ENCODE measurements around the gene APPBP2. TPM values are rescaled to one million over a fixed set of nuclear protein-coding genes. Genes with fewer than 3 reads are reported as not detected.
A peak's percentile ranks its signal among the peaks of the same experiment; 100 is the strongest.
"Not testable (repeated sequence)": the region's sequence is repeated elsewhere in the genome, so short reads cannot be mapped to it uniquely, and the experiment has no call there.

APPBP2 gene
- total and polyA plus RNA-seq, 8 donors = 37.5 to 71.9 (median 61.9) TPM

- H3K36me3 ChIP-seq = no peaks in the 10 kb centered on the region
- intact Hi-C loops (cut with DNase I) = no loop called here
- DNase-seq = no peak
- no peak overlapping the region for H3K27ac ChIP-seq
- no peak for ATAC-seq
- H3K4me3 ChIP-seq = no peak overlapping the region
- H3K9me3 ChIP-seq = no peaks in the 10 kb centered on the region
- TF ChIP-seq CTCF (IDR thresholded peaks at IDR 0.05) = no peak
- H3K27me3 ChIP-seq = no peaks in the 10 kb centered on the region
- H3K4me1 ChIP-seq = peaks cover 0 to 14% of the 10 kb centered on the region in 2 donors
Observed at GRCh38 chr17:60436676-60437075, 89.4 kb downstream of the APPBP2 start.

- TF ChIP-seq CTCF (IDR thresholded peaks at IDR 0.05) = peak; percentile 89 to 92
- H3K27ac ChIP-seq = no peak overlapping the region
- ATAC-seq = peak; percentile 97
Observed at GRCh38 chr17:60435244-60436167, 90.5 kb downstream of the APPBP2 start.

GRCh38 chr17:60433021-60433997 is 92.7 kb downstream of the APPBP2 start:
- intact Hi-C loops (cut with DNase I); H3K36me3 ChIP-seq; H3K27ac ChIP-seq; H3K4me3 ChIP-seq; ATAC-seq; H3K27me3 ChIP-seq; DNase-seq; H3K9me3 ChIP-seq: not testable (repeated sequence)
- peaks cover 0 to 14% of the 10 kb centered on the region in 2 donors for H3K4me1 ChIP-seq

More at GRCh38 chr17:60435244-60436167, 90.5 kb downstream of the APPBP2 start:
- Histone ChIP-seq H3K27me3 (no peaks in the 10 kb centered on the region), H3K36me3 (no peaks in the 10 kb centered on the region), H3K4me3 (no peak overlapping the region), H3K9me3 (no peaks in the 10 kb centered on the region), H3K4me1 (peaks cover 0 to 14% of the 10 kb centered on the region in 2 donors)
- intact Hi-C loops (cut with DNase I) = no loop called here
- DNase-seq = peak in 3 of 4 donors; percentile 47 to 91 (median 85)

- H3K4me3 ChIP-seq; H3K4me1 ChIP-seq; H3K9me3 ChIP-seq; H3K36me3 ChIP-seq; intact Hi-C loops (cut with DNase I); ATAC-seq; H3K27ac ChIP-seq; H3K27me3 ChIP-seq; DNase-seq: not testable (repeated sequence)
Observed at GRCh38 chr17:60430561-60430960, 95.5 kb downstream of the APPBP2 start.

GRCh38 chr17:60428491-60428890 is 97.6 kb downstream of the APPBP2 start:
- H3K4me3 ChIP-seq; H3K9me3 ChIP-seq; H3K36me3 ChIP-seq; H3K27ac ChIP-seq; H3K4me1 ChIP-seq; intact Hi-C loops (cut with DNase I); H3K27me3 ChIP-seq; ATAC-seq; DNase-seq: not testable (repeated sequence)

GRCh38 chr17:60426596-60426995 is 99.4 kb downstream of the APPBP2 start:
- intact Hi-C loops (cut with DNase I) = no loop called here
- Histone ChIP-seq H3K4me1 (peaks cover 0 to 6% of the 10 kb centered on the region in 2 donors), H3K4me3 (no peak overlapping the region), H3K27me3 (no peaks in the 10 kb centered on the region), H3K36me3 (no peaks in the 10 kb centered on the region), H3K27ac (no peak overlapping the region), H3K9me3 (no peaks in the 10 kb centered on the region)
- ATAC-seq (no peak), DNase-seq (peak in 1 of 4 donors; percentile 78)
- TF ChIP-seq CTCF (IDR thresholded peaks at IDR 0.05) = no peak
